H1 (cell line): ENCODE results near the gene PPP1R13B. TPM values are rescaled to one million over a fixed set of nuclear protein-coding genes. Genes with fewer than 3 reads are reported as not detected.

ENCODE experiments used
- CTCF ChIA-PET: fragments of 300-600 bp; sonication (Branson Sonifier 250); formaldehyde crosslinking; loops from one replicate; lab custom pipeline; 2021; ENCODE audit not compliant: partially characterized antibody; lab: Charles Lee
- POLR2A ChIA-PET: fragments of 300-600 bp; sonication (Branson Sonifier 250); formaldehyde crosslinking; loops from one replicate; lab custom pipeline; 2021; ENCODE audit warnings: inconsistent platforms; ENCODE audit not compliant: partially characterized antibody; lab: Charles Lee
- DNase-seq, 2 experiments: peaks; one replicate each; pipeline versions ENCODE4 v3.0.0 to v3.0.0-alpha.2; 2010 to 2022; ENCODE audit warnings: low spot score in 2 of 2, low read depth in 1 of 2, mixed read lengths in 1 of 2
- FAIRE-seq: peaks from 2 replicates; lab custom pipeline; 2011; peaks lifted over from hg19 to GRCh38; lab: Jason Lieb, UNC
- H2AFZ ChIP-seq: 2 replicates; pipeline ENCODE4 v1.8.1; 2012; ENCODE audit warnings: low read length, inconsistent platforms
- H2AK5ac ChIP-seq: 2 replicates; pipeline ENCODE4 v1.6.1; 2013; ENCODE audit warnings: low read depth, low read length
- H2BK120ac ChIP-seq: replicated peaks from 2 replicates; pipeline ENCODE3; 2013; ENCODE audit warnings: low read depth, low read length, inconsistent platforms
- H2BK12ac ChIP-seq: 2 replicates; pipeline ENCODE4 v1.6.1; 2013; ENCODE audit warnings: low read depth, low read length
- H2BK15ac ChIP-seq: 2 replicates; pipeline ENCODE4 v1.6.1; 2013; ENCODE audit warnings: low read length
- H2BK20ac ChIP-seq: 2 replicates; pipeline ENCODE4 v1.6.1; 2013; ENCODE audit warnings: low read length
- H2BK5ac ChIP-seq: 2 replicates; pipeline ENCODE4 v1.6.1; 2013; ENCODE audit warnings: low read depth, low read length
- H3K14ac ChIP-seq: 2 replicates; pipeline ENCODE4 v1.6.1; 2013; ENCODE audit warnings: inconsistent platforms; ENCODE audit not compliant: insufficient read length
- H3K18ac ChIP-seq: 2 replicates; pipeline ENCODE4 v1.6.1; 2013; ENCODE audit warnings: low read length; ENCODE audit errors: extremely low read depth
- H3K23ac ChIP-seq: 2 replicates; pipeline ENCODE4 v1.6.1; 2013; ENCODE audit warnings: inconsistent platforms; ENCODE audit not compliant: insufficient read length
- H3K23me2 ChIP-seq: 2 replicates; pipeline ENCODE4 v1.6.1; 2013; ENCODE audit warnings: low read depth, low read length
- H3K27ac ChIP-seq: 2 replicates; pipeline ENCODE4 v1.6.1; 2011; ENCODE audit warnings: low read depth, low read length, inconsistent platforms
- H3K27me3 ChIP-seq, 4 experiments: replicated peaks in 1 of 4; 1 replicate in 1 of 4; 2 replicates in 3 of 4; pipeline versions ENCODE4 v1.6.1 to v1.8.1; 2011 to 2013; ENCODE audit warnings: low read length in 3 of 4, mild to moderate bottlenecking in 3 of 4, inconsistent platforms in 2 of 4, mixed read lengths in 2 of 4, moderate library complexity in 1 of 4; ENCODE audit not compliant: control insufficient read depth in 3 of 4, insufficient read depth in 3 of 4; ENCODE audit errors: extremely low read depth in 1 of 4
- H3K36me3 ChIP-seq, 4 experiments: 2 replicates each; pipeline versions ENCODE4 v1.6.1 to v1.8.1; 2011 to 2013; ENCODE audit warnings: mild to moderate bottlenecking in 4 of 4, low read length in 3 of 4, moderate library complexity in 2 of 4, control low read depth in 1 of 4, inconsistent platforms in 1 of 4; ENCODE audit not compliant: insufficient read depth in 4 of 4, control insufficient read depth in 2 of 4
- H3K4ac ChIP-seq: replicated peaks from 2 replicates; pipeline ENCODE3; 2013; ENCODE audit warnings: low read length, low read depth, mixed read lengths, inconsistent platforms; ENCODE audit not compliant: insufficient read length
- H3K4me1 ChIP-seq, 4 experiments: replicated peaks in 1 of 4; 1 replicate in 1 of 4; 2 replicates in 3 of 4; pipeline versions ENCODE4 v1.6.1 to v1.8.1; 2011 to 2013; ENCODE audit warnings: low read length in 3 of 4, inconsistent platforms in 2 of 4, mixed read lengths in 1 of 4; ENCODE audit not compliant: insufficient read depth in 4 of 4, control insufficient read depth in 3 of 4
- H3K4me2 ChIP-seq, 2 experiments: 2 replicates each; pipeline versions ENCODE4 v1.6.1 to v1.8.1; 2011 to 2013; ENCODE audit warnings: low read depth in 2 of 2, low read length in 2 of 2, control low read depth in 1 of 2, inconsistent platforms in 1 of 2, mild to moderate bottlenecking in 1 of 2; ENCODE audit not compliant: insufficient read depth in 1 of 2
- H3K4me3 ChIP-seq, 4 experiments: fragments of 200-600, 300-600 bp in 1 of 4; sonication (generic), shearing (Covaris generic), sonication (Bioruptor Twin) in 1 of 4; 2 replicates each; pipeline versions ENCODE4 v1.5.1 to v1.8.1; 2011 to 2016; ENCODE audit warnings: low read length in 4 of 4, low read depth in 3 of 4, control low read depth in 2 of 4, inconsistent platforms in 2 of 4, mild to moderate bottlenecking in 2 of 4, mixed read lengths in 1 of 4, moderate library complexity in 1 of 4; ENCODE audit not compliant: insufficient read depth in 2 of 4; ENCODE audit errors: extremely low read depth in 1 of 4
- H3K56ac ChIP-seq: replicated peaks from 2 replicates; pipeline ENCODE3; 2013; ENCODE audit warnings: low read depth, mild to moderate bottlenecking, mixed read lengths, low read length, inconsistent platforms; ENCODE audit not compliant: insufficient read length
- H3K79me1 ChIP-seq: 2 replicates; pipeline ENCODE4 v1.6.1; 2013; ENCODE audit warnings: low read depth, low read length, control low read depth
- H3K79me2 ChIP-seq, 2 experiments: 2 replicates each; pipeline versions ENCODE4 v1.6.1 to v1.8.1; 2012 to 2013; ENCODE audit warnings: low read length in 2 of 2, mild to moderate bottlenecking in 2 of 2, inconsistent platforms in 1 of 2; ENCODE audit not compliant: insufficient read depth in 2 of 2, control insufficient read depth in 1 of 2
- H3K9ac ChIP-seq, 4 experiments: replicated peaks in 1 of 4; 1 replicate in 1 of 4; 2 replicates in 3 of 4; pipeline versions ENCODE4 v1.6.1 to v1.8.1; 2011 to 2013; ENCODE audit warnings: low read depth in 3 of 4, low read length in 3 of 4, control low read depth in 2 of 4, mild to moderate bottlenecking in 2 of 4, moderate library complexity in 2 of 4, inconsistent platforms in 1 of 4; ENCODE audit errors: extremely low read depth in 1 of 4
- H3K9me3 ChIP-seq, 2 experiments: 2 replicates each; pipeline versions ENCODE4 v1.6.1 to v1.8.1; 2012 to 2013; ENCODE audit warnings: mild to moderate bottlenecking in 2 of 2, moderate library complexity in 2 of 2, control low read depth in 1 of 2, inconsistent platforms in 1 of 2, low read depth in 1 of 2, low read length in 1 of 2, mixed read lengths in 1 of 2; ENCODE audit not compliant: insufficient read depth in 2 of 2
- H4K20me1 ChIP-seq, 2 experiments: replicated peaks in 1 of 2; 2 replicates each; pipeline versions ENCODE3 to v1.8.1; 2011 to 2013; ENCODE audit warnings: inconsistent platforms in 2 of 2, low read length in 2 of 2, mild to moderate bottlenecking in 1 of 2; ENCODE audit not compliant: insufficient read depth in 2 of 2, control insufficient read depth in 1 of 2
- H4K5ac ChIP-seq: 2 replicates; pipeline ENCODE4 v1.6.1; 2013; ENCODE audit warnings: low read length, low read depth, mixed read lengths, inconsistent platforms; ENCODE audit not compliant: insufficient read length
- H4K8ac ChIP-seq: 2 replicates; pipeline ENCODE4 v1.8.0; 2013; ENCODE audit warnings: mild to moderate bottlenecking, moderate library complexity, low read length, inconsistent platforms; ENCODE audit not compliant: insufficient read depth; ENCODE audit errors: extremely low read depth
- H4K91ac ChIP-seq: replicated peaks from 2 replicates; pipeline ENCODE3; 2013; ENCODE audit warnings: low read length, mixed read lengths, inconsistent platforms; ENCODE audit not compliant: insufficient read length
- MAX ChIP-seq: IDR thresholded peaks from 2 replicates; pipeline ENCODE4 v1.6.1; 2012; ENCODE audit warnings: inconsistent platforms
- WGBS, 2 experiments: shearing (Covaris generic) in 1 of 2; methylation state at CpG; one replicate each; pipeline versions ENCODE4 v1.1.6 to v1.1.7; 2013 to 2015; ENCODE audit warnings: low lambda C conversion rate in 2 of 2, mixed read lengths in 2 of 2, inconsistent platforms in 1 of 2, low coverage in 1 of 2, missing lambda C conversion rate in 1 of 2; ENCODE audit not compliant: insufficient replicate concordance in 2 of 2, insufficient coverage in 1 of 2, insufficient read length in 1 of 2; ENCODE audit errors: extremely low coverage in 1 of 2, missing lambda C conversion rate in 1 of 2; 5-methylcytosine and 5-hydroxymethylcytosine counted together
- polyA plus RNA-seq, 7 experiments: library from polyadenylated mRNA; depleted of rRNA in 3 of 7; stranded (reverse) in 5 of 7; unstranded in 2 of 7; fragments of >200 nt in 5 of 7; fragments of 200-250 nt in 2 of 7; gene quantifications; 1 replicate in 5 of 7; 2 replicates in 1 of 7; 4 replicates in 1 of 7; pipeline versions ENCODE4 v1.2.1 to v1.2.3, GENCODE V29; 2011 to 2013; ENCODE audit warnings: missing spikeins in 2 of 7, mixed read lengths in 2 of 7
- total RNA-seq: library from RNA; stranded (reverse); fragmentation: NEBNext Ultra II Directional; extraction: Animal tissue kit (Norgen Biotek cat#: 25700); gene quantifications from 2 replicates; pipeline ENCODE4 v1.2.1, GENCODE V29; 2021

PPP1R13B gene
- total and polyA plus RNA-seq, 2 of the 8 experiments (the other 6 are each of a cell fraction or from before 2014, with no cell fraction given) = 2.6 to 8.9 TPM

- Histone ChIP-seq H3K27ac (no peak overlapping the region), H3K14ac (no peak overlapping the region), H3K27me3 (no peaks in the 10 kb centered on the region), H3K9ac (no peak overlapping the region), H3K4me3 (no peak overlapping the region), H4K91ac (no peak overlapping the region), H3K4ac (no peak overlapping the region), H2BK120ac (no peak overlapping the region), H3K4me1 (peaks cover 0 to 25% (median 21%) of the 10 kb centered on the region in 4 experiments; a peak in 6 of 7 replicates), H3K18ac (no peak overlapping the region), H2BK15ac (no peak overlapping the region), H2BK12ac (0 out of 2 replicates have a peak overlapping the region, but pooled peaks have one; percentile 60), H4K8ac (no peak overlapping the region; the same call in 1 of the 2 replicates), H4K5ac (no peak overlapping the region), H3K9me3 (no peaks in the 10 kb centered on the region), H3K56ac (no peak overlapping the region), H2AK5ac (no peak overlapping the region), H4K20me1 (no peaks in the 10 kb centered on the region), H3K79me2 (no peaks in the 10 kb centered on the region), H3K79me1 (no peaks in the 10 kb centered on the region; the same call in 1 of the 2 replicates), H2BK20ac (no peak overlapping the region), H2AFZ (no peak overlapping the region), H3K36me3 (no peaks in the 10 kb centered on the region), H2BK5ac (no peak overlapping the region), H3K23me2 (no peaks in the 10 kb centered on the region), H3K4me2 (no peak overlapping the region), H3K23ac (no peak overlapping the region)
- DNase-seq (no peak), FAIRE-seq (no peak)
- ChIA-PET POLR2A (no interaction called here), CTCF (interaction anchor here (1.0 to 1.1 kb wide), 2 partner anchors 8 to 14 kb away, joined by 3 to 4 read pairs; no protein-coding TSS in a partner anchor)
- no peak for TF ChIP-seq MAX
- 84% methylated on average over 13 of the region's 13 CpGs; no CpG with 5 or more reads in 1 of the 2 experiments for WGBS, 2 experiments
These were observed 10.8 kb upstream of the PPP1R13B start for GRCh38 chr14:103858063-103858781.
